GM21423 (cell line): ENCODE measurements around the gene CD69.
"Not testable (repeated sequence)": the region's sequence is repeated elsewhere in the genome, so short reads cannot be mapped to it uniquely, and the experiment has no call there.

Experiments used
- ATAC-seq: cut with Tn5 transposase; IDR thresholded peaks from one replicate; pipeline ENCODE4 v1.9.1; 2021; ENCODE audit warnings: mild to moderate bottlenecking, moderate library complexity; ENCODE audit not compliant: unreplicated experiment

Gene CD69

GRCh38 chr12:9751204-9752144 lies 9.2 kb downstream of the CD69 start:
- no peak for ATAC-seq

GRCh38 chr12:9750276-9751203 lies 10.2 kb downstream of the CD69 start:
- peak; percentile 38 for ATAC-seq

DNA sequence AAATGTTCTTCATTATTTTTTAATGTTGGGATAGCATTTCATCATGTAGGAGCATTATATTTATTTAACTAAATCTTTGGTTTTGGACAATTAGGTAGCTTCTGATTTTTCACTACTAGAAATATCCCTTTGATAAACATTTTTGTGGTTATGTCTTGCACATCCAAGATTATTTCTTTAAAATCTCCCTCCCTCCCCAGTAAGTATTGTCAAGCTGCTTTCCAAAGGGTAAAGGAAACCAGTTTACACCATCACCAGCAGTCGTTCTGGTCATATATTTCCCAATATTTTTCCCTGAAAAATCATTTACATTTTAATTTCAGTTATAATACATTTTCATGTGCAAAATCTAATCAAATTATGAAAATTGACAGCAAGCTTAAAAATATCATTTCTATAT lies 11.1 kb downstream of the CD69 start:
- no peak for ATAC-seq

GRCh38 chr12:9745199-9745598 lies 15.5 kb downstream of the CD69 start:
- ATAC-seq: no peak

DNA sequence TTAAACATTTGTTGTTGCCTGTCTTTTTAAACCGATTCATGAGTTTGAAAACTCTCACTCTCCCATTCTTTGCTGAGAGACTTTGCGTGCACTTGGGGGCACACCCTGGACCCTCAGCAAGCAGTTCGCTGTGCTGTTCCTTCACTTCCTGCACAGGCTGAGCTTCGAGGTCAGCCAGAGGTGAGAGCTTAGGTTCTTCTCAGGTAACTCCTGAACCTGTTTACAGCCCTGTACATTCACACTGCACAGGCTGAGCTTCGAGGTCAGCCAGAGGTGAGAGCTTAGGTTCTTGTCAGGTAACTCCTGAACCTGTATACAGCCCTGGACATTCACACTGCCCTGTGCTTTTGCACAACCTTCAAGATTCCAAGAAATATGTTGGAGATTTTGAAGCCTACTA lies 18.0 kb downstream of the CD69 start:
- peak; percentile 48 for ATAC-seq

DNA sequence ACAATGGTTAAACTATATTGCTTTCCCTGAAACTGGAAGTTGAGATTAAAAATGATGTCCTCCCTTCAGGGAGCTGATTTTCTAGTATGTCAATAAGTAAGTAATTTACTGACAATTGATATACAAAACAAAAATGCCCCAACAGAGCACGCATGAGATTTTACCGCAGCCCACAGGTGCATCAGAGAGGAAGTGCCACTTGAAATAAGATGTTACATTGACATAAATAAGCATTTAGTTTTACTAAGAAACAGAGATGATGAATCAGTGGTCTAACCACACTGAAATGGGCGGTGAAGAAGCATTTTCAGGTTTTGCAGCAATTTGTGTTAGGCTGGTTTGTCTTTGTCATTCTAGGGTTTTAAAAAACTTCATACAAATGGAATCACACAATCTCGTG lies 19.0 kb downstream of the CD69 start:
- peak; percentile 76 for ATAC-seq

GRCh38 chr12:9740106-9740750 lies 20.5 kb downstream of the CD69 start:
- ATAC-seq: no peak

GRCh38 chr12:9739404-9740105 lies 21.1 kb downstream of the CD69 start:
- not testable (repeated sequence) for ATAC-seq

DNA sequence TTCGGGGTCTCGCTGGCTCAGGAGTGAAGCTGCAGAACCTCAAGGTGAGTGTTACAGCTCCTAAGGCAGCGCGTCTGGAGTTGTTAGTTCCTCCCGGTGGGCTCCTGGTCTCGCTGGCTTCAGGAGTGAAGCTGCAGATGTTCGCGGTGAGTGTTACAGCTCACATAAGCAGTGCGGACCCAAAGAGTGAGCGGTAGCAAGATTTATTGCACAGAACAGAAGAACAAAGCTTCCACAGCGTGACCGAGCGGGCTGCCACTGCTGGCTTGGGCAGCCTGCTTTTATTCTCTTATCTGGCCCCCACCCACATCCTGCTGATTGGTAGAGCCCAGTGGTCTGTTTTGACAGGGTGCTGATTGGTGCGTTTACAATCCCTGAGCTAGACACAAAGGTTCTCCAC lies 21.8 kb downstream of the CD69 start:
- not testable (repeated sequence) for ATAC-seq

DNA sequence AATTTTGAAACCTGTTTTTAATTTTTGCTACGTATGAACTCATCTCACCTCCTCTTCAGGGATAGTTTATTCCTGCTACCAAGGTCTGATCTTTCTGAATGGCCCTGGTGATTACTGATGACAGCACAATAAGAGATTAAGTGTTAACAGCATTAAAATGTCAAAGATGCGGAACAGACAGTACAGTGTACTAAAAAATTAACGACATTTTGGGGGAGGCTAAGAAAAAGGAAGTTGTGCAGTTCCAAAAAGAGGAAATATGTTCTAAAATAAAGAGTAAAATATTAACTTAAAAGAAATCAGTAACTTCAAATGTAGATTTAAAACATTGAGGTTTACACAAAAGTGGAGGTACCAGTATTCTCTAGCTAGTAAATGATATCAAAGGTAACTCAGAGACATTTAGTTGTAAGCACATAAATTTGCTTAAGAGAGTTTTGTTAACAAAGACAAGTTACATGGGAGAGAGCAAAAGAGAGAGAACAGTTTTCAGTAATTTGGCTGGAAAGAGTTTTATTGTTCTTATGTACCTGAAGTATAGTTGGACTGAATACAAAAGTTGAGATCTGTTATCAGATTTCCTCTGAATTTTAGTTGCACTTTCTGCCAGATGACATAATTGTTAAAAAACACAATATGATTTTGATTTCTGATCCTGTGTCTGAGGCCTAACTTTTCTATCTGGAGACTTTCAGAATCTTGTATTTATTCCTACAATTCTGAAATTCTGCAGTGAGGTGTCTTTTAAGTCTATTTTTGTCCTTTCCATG lies 23.6 kb downstream of the CD69 start:
- ATAC-seq: no peak

- no peak for ATAC-seq
These were observed 25.1 kb downstream of the CD69 start for GRCh38 chr12:9735601-9736000.

DNA sequence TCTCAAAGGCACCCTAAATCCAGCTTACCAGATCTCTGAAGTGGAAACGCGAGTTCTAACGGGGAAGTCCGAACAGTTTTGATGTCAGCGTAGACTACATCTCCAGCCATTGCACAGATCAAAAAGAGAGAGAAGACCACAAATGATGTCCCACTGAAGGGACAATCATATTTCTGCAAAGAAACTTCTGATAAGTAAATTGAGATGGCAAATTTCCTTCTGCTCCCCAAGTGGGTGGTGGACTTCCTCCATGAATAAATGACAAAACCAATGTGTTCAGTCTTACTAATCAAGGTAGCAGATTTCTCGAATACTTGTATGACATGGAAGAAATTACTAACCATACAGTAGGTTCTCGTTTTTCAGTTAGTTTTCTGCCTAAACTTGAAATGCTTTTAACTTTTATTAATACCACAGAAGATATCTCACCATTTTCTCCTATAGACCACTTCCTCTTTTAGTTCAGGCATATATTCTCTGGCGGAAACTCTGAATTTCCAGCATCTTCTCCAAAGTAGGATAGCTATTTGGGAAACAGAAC lies 27.7 kb downstream of the CD69 start, which contains the start of gene CLECL1:
CLECL1 (minus strand) TSS at position 177 of the 541 bp plus-strand sequence.
- no peak for ATAC-seq

DNA sequence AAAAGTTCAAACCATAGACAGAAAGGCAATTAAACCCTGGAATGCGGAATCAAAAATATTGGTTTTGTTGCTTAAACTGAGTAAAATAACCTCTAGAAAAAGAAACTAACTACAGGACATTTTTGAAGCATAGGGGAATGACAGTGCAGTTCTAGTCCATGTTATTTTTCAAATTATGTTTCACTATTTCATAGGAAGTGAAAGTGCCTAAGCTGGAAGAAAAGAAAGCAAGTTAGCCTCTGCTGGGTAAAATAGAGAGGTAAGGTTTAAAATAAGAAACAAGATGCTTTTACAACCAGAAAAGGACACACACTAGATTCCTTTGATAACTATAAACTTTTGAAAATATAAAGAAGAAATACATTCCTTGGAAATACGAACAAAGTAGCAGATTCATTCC lies 28.9 kb downstream of the CD69 start:
- peak; percentile 31 for ATAC-seq

DNA sequence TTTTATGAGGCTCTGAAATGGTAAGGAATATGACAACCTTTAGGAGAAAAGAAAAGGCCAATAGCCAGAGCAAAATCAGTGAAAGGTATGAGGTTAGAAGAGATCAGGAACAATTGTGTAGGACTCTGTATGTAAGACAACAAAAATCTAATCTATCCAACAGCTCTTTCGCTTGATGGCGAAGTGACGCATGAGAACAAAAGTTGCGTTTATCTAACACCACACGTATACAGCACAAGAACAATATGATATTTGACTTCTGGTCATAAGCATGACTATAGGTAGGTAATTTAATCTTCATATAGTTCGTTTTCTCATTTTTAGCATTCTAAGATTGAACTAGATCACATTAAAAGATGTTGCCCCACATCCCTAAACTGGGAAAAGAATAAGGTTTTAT lies 29.3 kb downstream of the CD69 start:
- no peak for ATAC-seq

DNA sequence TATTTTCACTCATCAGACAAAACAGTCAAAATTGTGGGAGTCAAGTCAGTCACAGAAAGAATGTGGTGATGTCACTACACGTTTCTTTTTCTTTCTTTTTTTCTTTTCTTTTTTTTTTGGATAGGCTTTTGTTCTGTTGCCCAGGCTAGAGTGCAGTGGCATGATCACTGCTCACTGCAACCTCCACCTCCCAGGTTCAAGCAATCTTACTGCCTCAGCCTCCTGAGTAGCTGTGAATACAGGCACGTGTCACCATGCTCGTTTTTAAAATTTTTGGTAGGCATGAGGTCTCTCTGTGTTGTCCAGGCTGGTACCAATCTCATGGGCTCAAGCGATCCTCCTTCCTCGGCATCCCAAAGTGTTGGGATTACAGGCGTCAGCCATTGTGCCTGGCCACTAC lies 30.1 kb downstream of the CD69 start:
- ATAC-seq: no peak

DNA sequence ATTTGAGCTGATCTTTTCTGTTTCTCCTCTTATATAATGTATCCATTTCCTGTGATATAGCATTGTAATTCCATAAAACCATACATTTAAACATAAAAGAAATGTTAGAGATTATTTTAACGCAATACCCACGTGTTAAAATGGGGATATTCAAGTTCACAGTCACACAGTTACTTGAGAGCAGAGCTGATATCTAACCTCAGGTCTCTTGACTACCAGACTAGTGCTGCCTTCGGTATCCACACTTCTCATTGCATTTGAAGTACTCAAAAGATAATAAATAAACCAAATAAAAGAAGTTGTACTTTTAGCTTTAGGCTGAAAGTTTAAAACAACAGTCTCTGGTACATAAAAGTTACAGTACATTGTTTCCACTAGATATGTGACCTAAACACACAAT lies 30.7 kb downstream of the CD69 start:
- no peak for ATAC-seq

GRCh38 chr12:9729082-9729481 lies 31.6 kb downstream of the CD69 start:
- ATAC-seq: no peak

GRCh38 chr12:9727813-9728212 lies 32.9 kb downstream of the CD69 start:
- no peak for ATAC-seq

GRCh38 chr12:9725213-9725870 lies 35.4 kb downstream of the CD69 start:
- ATAC-seq: no peak
